ENCODE measurements around the gene DIS3L2.

Gene DIS3L2

GRCh38 chr2:231951452-231952035, 10.0 kb upstream of the DIS3L2 start:
- H3K9me3 ChIP-seq = no peaks in the 10 kb centered on the region
- no peaks in the 10 kb centered on the region for H4K20me1 ChIP-seq
- H3K36me3 ChIP-seq = no peaks in the 10 kb centered on the region
- H3K27me3 ChIP-seq = no peaks in the 10 kb centered on the region
- no peak overlapping the region for H3K4me3 ChIP-seq
- TF ChIP-seq Cebpa-rat (IDR thresholded peaks at IDR 0.05) = 0 out of 2 replicates have a peak, but pooled peaks have one; percentile 8
- H3K9ac ChIP-seq = no peak overlapping the region
- no peak overlapping the region for H3K4me2 ChIP-seq
- peaks cover 5% of the 10 kb centered on the region for H3K4me1 ChIP-seq
- no peak overlapping the region for H3K27ac ChIP-seq

DNA sequence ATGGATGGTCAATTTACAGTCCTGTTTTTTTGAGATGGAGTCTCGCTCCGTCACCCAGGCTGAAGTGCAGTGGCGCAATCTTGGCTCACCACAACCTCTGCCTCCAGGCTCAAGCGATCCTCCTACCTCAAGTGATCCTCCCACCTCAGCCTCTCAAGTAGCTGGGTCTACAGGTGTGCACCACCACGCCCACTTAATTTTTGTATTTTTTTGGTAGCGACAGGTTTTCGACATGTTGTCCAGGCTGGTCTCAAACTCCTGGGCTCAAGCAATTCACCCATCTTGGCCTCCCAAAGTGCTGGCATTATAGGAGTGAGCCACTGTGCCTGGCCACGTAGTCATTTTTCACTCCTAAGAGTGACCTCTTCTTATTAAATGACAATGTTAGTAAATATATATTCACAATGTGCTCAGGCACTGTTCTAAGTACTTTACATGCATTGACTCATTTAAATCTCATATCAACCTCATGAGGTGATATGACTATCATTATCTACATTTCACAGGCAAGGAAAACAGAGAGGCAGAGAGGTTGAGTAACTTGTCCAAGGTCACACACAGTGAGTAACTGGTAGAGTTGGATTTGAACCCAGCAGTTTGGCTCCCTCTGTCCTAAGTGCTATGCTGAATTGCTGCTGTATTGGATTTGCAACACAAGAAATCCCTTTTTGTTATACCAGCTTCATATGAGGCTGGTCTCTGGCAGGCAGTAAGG, 5.6 kb upstream of the DIS3L2 start:
- H3K9me3 ChIP-seq = no peaks in the 10 kb centered on the region
- no peak overlapping the region for H3K27ac ChIP-seq
- H3K4me3 ChIP-seq = no peak overlapping the region
- peaks cover 18% of the 10 kb centered on the region for H3K4me1 ChIP-seq
- TF ChIP-seq Cebpa-rat (IDR thresholded peaks at IDR 0.05) = no peak
- H3K36me3 ChIP-seq = no peaks in the 10 kb centered on the region
- H3K4me2 ChIP-seq = no peak overlapping the region
- H3K27me3 ChIP-seq = no peaks in the 10 kb centered on the region
- no peak overlapping the region for H3K9ac ChIP-seq
- no peaks in the 10 kb centered on the region for H4K20me1 ChIP-seq

- H3K36me3 ChIP-seq = no peaks in the 10 kb centered on the region
- no peaks in the 10 kb centered on the region for H4K20me1 ChIP-seq
- no peaks in the 10 kb centered on the region for H3K9me3 ChIP-seq
- no peaks in the 10 kb centered on the region for H3K27me3 ChIP-seq
- no peak for TF ChIP-seq Cebpa-rat (IDR thresholded peaks at IDR 0.05)
- H3K4me2 ChIP-seq = no peak overlapping the region
- no peak overlapping the region for H3K27ac ChIP-seq
- H3K4me1 ChIP-seq = peaks cover 31% of the 10 kb centered on the region
- H3K4me3 ChIP-seq = no peak overlapping the region
- no peak overlapping the region for H3K9ac ChIP-seq
These were observed 3.4 kb upstream of the DIS3L2 start for GRCh38 chr2:231957913-231958763.

DNA sequence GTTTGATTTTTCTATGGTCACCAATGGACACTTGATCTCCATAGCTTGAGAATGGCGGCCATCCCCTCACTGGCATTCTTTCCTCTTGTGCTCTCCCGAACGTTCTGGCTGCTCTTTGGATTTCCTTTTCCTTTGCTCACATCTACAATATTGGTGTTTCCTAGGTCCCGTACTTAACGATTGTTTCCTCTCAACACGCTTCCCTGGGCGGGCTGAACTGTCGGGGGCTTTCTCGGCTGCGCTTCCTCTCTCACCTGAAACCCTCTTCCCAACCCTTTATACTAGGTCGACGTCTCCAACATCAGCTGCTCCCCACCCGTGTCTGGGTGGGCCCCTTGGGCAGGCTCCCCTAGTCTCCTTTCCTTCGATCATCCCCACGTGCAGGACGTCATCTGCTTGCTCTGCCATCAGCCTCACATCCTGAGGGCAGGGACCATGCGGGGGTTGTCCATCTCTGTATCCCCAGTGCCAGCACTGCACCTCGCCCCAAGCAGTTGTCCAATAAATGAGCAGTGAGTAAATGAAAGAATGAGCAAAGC, 634 bp upstream of the DIS3L2 start:
- TF ChIP-seq Cebpa-rat (IDR thresholded peaks at IDR 0.05) = no peak
- no peaks in the 10 kb centered on the region for H3K27me3 ChIP-seq
- no peaks in the 10 kb centered on the region for H3K9me3 ChIP-seq
- H3K4me1 ChIP-seq = peaks cover 34% of the 10 kb centered on the region
- peak overlapping the region; percentile 92 for H3K4me3 ChIP-seq
- peaks cover 5% of the 10 kb centered on the region for H3K36me3 ChIP-seq
- H3K9ac ChIP-seq = peak overlapping the region; percentile 84
- H4K20me1 ChIP-seq = peaks cover 23% of the 10 kb centered on the region; the same call in 1 of the 2 replicates
- peak overlapping the region; percentile 90 for H3K27ac ChIP-seq
- H3K4me2 ChIP-seq = peak overlapping the region; percentile 80

DNA sequence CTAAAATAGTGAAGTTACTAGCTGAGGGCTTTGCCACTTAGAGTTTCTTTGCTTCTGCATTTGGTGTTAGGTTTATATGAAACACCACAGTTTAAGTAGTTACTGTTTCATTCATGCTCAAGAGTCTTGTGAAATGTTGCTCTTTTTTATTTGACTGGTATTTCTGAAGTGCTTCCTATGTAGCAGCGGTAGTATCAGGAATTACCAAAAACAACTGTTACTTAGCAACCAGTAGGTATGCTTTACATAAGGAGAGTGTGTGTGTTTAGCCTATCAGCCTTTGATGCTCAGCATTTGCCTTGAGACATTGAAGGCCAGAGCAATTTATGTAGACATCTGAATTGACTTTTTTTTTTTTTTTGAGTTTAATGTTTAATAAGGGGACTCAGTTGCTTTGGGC, 3.6 kb downstream of the DIS3L2 start:
- TF ChIP-seq Cebpa-rat (IDR thresholded peaks at IDR 0.05) = no peak
- peaks cover 24% of the 10 kb centered on the region for H3K36me3 ChIP-seq
- H3K4me2 ChIP-seq = no peak overlapping the region
- H3K9me3 ChIP-seq = peaks cover 22% of the 10 kb centered on the region
- H3K9ac ChIP-seq = no peak overlapping the region
- peaks cover 27% of the 10 kb centered on the region for H3K4me1 ChIP-seq
- no peak overlapping the region for H3K27ac ChIP-seq
- H3K27me3 ChIP-seq = no peaks in the 10 kb centered on the region
- H4K20me1 ChIP-seq = peaks cover 31% of the 10 kb centered on the region; the same call in 1 of the 2 replicates
- H3K4me3 ChIP-seq = no peak overlapping the region

- no peak for TF ChIP-seq Cebpa-rat (IDR thresholded peaks at IDR 0.05)
- H3K4me3 ChIP-seq = no peak overlapping the region
- H3K9me3 ChIP-seq = peaks cover 33% of the 10 kb centered on the region
- peaks cover 31% of the 10 kb centered on the region; the same call in 1 of the 2 replicates for H4K20me1 ChIP-seq
- no peaks in the 10 kb centered on the region for H3K27me3 ChIP-seq
- H3K9ac ChIP-seq = no peak overlapping the region
- no peak overlapping the region for H3K4me2 ChIP-seq
- H3K27ac ChIP-seq = no peak overlapping the region
- peaks cover 34% of the 10 kb centered on the region for H3K36me3 ChIP-seq
- peaks cover 17% of the 10 kb centered on the region; the same call in 1 of the 2 replicates for H3K4me1 ChIP-seq
These were observed 5.4 kb downstream of the DIS3L2 start for GRCh38 chr2:231966886-231967285.

DNA sequence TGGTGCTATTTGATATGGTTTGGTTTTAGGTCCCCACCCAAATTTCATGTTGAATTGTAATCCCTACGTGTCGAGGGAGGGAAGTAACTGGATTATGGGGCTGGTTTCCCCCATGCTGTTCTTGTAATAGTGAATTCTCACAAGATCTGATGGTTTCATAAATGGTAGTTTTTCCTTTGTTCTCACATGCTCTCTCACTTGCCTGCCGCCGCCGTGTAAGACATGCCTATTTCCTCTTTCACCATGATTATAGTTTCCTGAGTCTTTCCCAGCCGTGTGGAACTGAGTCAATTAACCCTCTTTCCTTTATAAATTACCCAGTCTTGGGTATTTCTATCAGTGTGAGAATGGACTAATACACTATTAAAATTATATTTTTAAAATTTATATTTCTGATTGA, 7.3 kb downstream of the DIS3L2 start:
- no peak overlapping the region for H3K27ac ChIP-seq
- H3K4me1 ChIP-seq = 0 out of 2 replicates have a peak, but pooled peaks cover under 1% of the 10 kb centered on the region
- peaks cover 33% of the 10 kb centered on the region for H3K9me3 ChIP-seq
- no peak overlapping the region for H3K4me3 ChIP-seq
- H3K9ac ChIP-seq = no peak overlapping the region
- TF ChIP-seq Cebpa-rat (IDR thresholded peaks at IDR 0.05) = no peak
- H3K36me3 ChIP-seq = peaks cover 45% of the 10 kb centered on the region
- H4K20me1 ChIP-seq = peaks cover 26% of the 10 kb centered on the region; the same call in 1 of the 2 replicates
- no peaks in the 10 kb centered on the region for H3K27me3 ChIP-seq
- no peak overlapping the region for H3K4me2 ChIP-seq

DNA sequence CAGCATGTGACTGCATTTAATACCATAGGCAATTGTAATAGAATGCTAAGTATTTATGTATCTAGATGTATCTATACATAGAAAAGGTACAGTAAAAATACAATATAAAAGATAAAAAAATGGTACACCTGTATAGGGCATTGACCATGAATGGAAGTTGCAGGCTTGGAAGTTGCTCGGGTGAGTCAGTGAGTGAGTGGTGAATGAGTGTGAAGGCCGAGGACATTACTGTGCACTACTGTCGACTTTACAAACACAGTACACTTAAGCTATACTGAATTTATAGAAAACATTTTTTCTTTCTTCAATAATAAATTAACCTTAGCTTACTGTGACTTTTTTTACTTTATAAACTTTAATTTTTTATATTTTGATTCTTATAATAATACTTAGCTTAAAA, 8.9 kb downstream of the DIS3L2 start:
- peaks cover 48% of the 10 kb centered on the region for H3K36me3 ChIP-seq
- no peaks in the 10 kb centered on the region for H3K4me1 ChIP-seq
- no peaks in the 10 kb centered on the region for H3K27me3 ChIP-seq
- H3K9me3 ChIP-seq = peaks cover 39% of the 10 kb centered on the region
- no peak overlapping the region for H3K4me3 ChIP-seq
- TF ChIP-seq Cebpa-rat (IDR thresholded peaks at IDR 0.05) = no peak
- H4K20me1 ChIP-seq = peaks cover 12% of the 10 kb centered on the region; the same call in 1 of the 2 replicates
- H3K4me2 ChIP-seq = no peak overlapping the region
- H3K9ac ChIP-seq = no peak overlapping the region
- no peak overlapping the region for H3K27ac ChIP-seq

DNA sequence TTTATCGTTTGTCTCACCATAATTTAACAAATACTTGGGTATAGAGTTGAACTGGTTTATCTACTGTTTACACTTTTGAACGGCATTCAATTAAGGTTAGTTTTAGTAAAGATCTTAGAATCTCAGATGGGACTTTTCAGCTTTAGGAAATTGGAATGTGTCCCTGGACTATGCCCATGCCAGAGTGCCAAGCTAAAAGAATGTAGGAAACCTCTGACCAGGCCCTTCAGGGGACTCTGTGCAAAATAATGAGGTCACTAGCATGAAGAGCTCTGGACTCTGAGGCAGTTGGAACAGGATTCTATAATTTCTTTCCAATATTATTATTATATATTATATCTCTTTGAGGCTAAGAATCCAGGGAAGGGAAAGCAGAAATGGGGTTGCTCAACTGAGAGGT, 13.5 kb downstream of the DIS3L2 start:
- no peak for TF ChIP-seq Cebpa-rat (IDR thresholded peaks at IDR 0.05)
- peaks cover 31% of the 10 kb centered on the region for H3K36me3 ChIP-seq
- H3K4me3 ChIP-seq = no peak overlapping the region
- H3K4me2 ChIP-seq = no peak overlapping the region
- no peaks in the 10 kb centered on the region for H3K4me1 ChIP-seq
- H3K27me3 ChIP-seq = no peaks in the 10 kb centered on the region
- no peak overlapping the region for H3K27ac ChIP-seq
- no peak overlapping the region for H3K9ac ChIP-seq
- H3K9me3 ChIP-seq = peaks cover 25% of the 10 kb centered on the region
- peaks cover 14% of the 10 kb centered on the region; the same call in 1 of the 2 replicates for H4K20me1 ChIP-seq

Measured in BLaER1 (cell line).